DMS79 (cell line): ENCODE data around the gene ME2.
"Not testable (repeated sequence)": the region's sequence is repeated elsewhere in the genome, so short reads cannot be mapped to it uniquely, and the experiment has no call there.

Source experiments
- DNase-seq: peaks from one replicate; lab custom pipeline; 2025; lab: John Stamatoyannopoulos, UW

Gene ME2

GRCh38 chr18:50973367-50974126 lies 94.6 kb downstream of the ME2 start:
- DNase-seq, result no peak

DNA sequence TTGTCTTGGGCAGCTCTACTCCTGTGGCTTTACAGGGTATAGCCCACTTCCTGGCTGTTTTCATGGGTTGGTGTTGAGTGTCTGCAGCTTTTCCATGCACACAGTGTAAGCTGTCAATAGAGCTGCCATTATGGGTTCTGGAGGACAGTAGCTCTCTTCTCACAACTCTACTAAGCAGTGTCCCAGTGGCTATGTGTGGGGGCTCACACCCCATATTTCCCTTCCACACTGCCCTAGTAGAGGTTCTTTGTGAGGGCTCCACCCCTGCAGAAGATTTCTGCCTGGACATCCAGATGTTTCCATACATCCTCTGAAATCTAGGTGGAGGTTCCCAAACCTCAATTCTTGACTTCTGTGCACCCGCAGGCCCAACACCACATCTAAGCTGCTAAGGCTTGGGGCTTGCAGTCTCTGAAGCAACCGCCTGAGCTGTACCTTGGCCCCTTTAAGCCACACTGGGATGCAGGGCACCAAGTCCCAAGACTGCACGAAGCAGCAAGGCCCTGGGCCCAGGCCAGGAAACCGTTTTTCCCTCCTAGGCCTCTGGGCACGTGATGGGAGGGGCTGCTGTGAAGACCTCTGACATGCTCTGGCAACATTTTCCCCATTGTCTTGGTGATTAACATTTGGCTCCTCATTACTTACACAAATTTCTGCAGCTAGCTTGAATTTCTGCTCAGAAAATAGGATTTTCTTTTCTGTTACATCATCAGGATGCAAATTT lies 98.3 kb downstream of the ME2 start:
- DNase-seq, result no peak

DNA sequence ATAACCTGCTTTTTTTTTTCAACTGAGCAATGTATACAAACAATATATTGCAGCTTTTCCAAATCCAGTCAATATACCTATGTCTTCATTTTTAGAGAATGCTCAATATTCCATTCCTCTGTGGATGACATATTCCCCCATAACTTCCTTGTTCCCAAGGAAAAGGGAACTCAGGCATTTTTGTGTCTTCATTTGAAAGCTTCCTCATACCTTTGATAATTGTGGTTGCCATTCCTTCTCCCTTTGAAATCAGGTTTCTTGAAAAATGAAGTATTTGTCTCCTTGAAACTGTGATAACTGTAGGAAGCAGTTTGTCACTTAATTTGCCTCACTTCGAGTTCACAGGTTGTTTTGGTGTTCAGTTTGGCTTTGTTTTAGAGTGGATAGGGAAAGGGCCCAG lies 102.5 kb downstream of the ME2 start:
- DNase-seq, result no peak

DNA sequence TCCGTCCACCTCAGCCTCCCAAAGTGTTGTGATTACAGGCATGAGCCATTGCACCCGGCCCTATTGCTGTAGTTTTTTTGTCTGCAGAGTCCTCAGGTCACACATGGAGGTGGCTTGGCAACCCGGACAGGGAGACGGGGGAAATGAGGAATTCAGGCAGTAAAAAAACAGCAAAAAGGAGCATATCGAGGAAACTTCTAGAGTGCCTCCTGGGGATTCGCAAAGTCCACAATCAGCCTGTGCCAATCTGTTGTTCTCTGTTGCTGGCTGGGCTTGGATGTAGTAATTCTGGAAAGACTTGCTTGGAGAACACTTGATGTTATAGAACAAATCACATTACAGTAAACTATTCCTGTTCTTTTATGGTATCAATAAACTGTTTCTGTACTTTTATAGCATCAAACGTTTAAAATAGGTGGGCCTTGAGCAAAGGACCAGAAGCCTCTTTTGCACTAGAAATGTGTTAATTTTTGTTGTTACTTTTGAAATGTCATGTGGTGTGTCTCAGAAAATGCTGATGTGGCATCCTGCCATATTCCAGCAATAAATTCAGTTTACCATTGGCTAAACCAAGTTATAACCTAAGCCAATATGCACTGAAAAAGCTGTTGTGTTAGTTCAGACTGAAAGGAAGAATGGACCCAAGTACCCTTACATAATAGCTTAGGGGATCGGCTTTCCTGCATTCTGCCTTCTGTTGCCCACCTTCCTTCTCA lies 103.3 kb downstream of the ME2 start:
- DNase-seq, result no peak

DNA sequence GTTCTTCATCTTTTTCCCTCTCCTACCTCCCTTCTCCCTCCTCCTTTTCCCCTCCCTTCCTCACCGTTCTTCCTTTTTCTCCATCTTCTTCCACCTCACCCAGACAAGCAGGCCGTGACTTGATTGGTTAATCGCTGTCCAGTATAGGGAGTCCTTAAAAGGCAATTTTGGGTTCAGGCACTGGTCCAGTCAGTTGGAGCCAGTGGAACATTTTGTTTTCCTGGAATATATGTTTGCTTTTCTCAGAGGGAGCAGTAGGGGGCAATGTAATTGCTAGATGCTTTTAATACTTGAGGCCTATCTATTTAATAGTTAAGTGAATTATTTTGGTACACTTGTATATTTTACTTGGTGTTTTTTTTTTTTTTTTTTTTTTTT lies 103.9 kb downstream of the ME2 start:
- DNase-seq, result no peak

- DNase-seq, result no peak
These were observed 107.6 kb downstream of the ME2 start for GRCh38 chr18:50986360-50987087.

- DNase-seq, result no peak
These were observed 108.3 kb downstream of the ME2 start for GRCh38 chr18:50987261-50987660.

- DNase-seq, result no peak
These were observed 110.8 kb downstream of the ME2 start for GRCh38 chr18:50989711-50990110.

- no peak for DNase-seq
These were observed 113.4 kb downstream of the ME2 start for GRCh38 chr18:50992351-50992762.

DNA sequence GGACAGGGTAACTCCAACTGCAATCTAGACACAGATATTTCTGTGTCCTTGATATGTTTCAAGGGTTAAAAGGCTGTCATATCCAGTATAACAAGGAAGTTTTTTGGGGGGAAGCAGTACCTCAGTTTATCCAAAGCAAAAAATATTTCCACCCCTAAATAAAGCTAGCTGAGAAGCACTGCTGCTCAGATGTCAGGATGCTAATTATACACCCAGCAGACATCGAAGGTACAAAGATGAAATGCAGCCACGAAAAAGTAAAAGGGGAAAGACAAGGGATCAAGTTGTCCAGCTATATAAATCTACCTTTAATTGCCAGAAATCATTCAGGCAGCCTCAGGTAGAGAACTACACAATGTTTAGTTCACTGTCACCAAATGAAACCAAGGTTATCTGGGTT lies 115.1 kb downstream of the ME2 start:
- DNase-seq, result no peak

DNA sequence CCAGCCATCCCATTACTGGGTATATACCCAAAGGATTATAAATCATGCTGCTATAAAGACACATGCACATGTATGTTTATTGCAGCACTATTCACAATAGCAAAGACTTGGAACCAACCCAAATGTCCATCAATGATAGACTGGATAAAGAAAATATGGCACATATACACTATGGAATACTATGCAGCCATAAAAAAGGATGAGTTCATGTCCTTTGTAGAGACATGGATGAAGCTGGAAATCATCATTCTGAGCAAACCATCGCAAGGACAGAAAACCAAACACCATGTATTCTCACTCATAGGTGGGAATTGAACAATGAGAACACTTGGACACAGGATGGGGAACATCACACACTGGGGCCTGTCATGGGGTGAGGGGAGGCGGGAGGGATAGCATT lies 124.3 kb downstream of the ME2 start:
- not testable (repeated sequence) for DNase-seq
